ENCODE measurements around the gene PDE6H.

The PDE6H gene

GRCh38 chr12:15015121-15015520 lies 42.3 kb downstream of the PDE6H start:
- H3K79me2 ChIP-seq (ENCODE audit: low read length), result no peaks in the 10 kb centered on the region
- H3K27ac ChIP-seq (ENCODE audit: low read length), result no peak overlapping the region
- H3F3A ChIP-seq (ENCODE audit: insufficient read depth, low read length), result no peaks in the 10 kb centered on the region
- DNase-seq, result no peak
- H3K4me1 ChIP-seq (ENCODE audit: low read length), result peaks cover 12% of the 10 kb centered on the region
- H3K36me3 ChIP-seq (replicated peaks; ENCODE audit: insufficient read depth, low read length), result no peaks in the 10 kb centered on the region
- TF ChIP-seq CTCF (IDR thresholded peaks at IDR 0.05; ENCODE audit: low read length), result no peak
- H4K20me1 ChIP-seq (ENCODE audit: insufficient read depth, low read length), result no peaks in the 10 kb centered on the region
- H3K9me3 ChIP-seq (replicated peaks; ENCODE audit: insufficient read depth, low read length), result no peaks in the 10 kb centered on the region
- no peaks in the 10 kb centered on the region for H3K9me2 ChIP-seq (replicated peaks; ENCODE audit: insufficient read depth, low read length)
- no peak overlapping the region for H3K4me3 ChIP-seq (ENCODE audit: low read length)
- H3K9ac ChIP-seq (ENCODE audit: low read length), result no peak overlapping the region
- no peaks in the 10 kb centered on the region for H3K27me3 ChIP-seq (replicated peaks; ENCODE audit: insufficient read depth, low read length)
- H2AFZ ChIP-seq (ENCODE audit: low read length), result no peak overlapping the region
- H3K4me2 ChIP-seq (ENCODE audit: low read depth, low read length), result no peak overlapping the region

- no peaks in the 10 kb centered on the region for H3K9me3 ChIP-seq (replicated peaks; ENCODE audit: insufficient read depth, low read length)
- DNase-seq, result no peak
- no peaks in the 10 kb centered on the region for H4K20me1 ChIP-seq (ENCODE audit: insufficient read depth, low read length)
- no peaks in the 10 kb centered on the region for H3K27me3 ChIP-seq (replicated peaks; ENCODE audit: insufficient read depth, low read length)
- H3K9me2 ChIP-seq (replicated peaks; ENCODE audit: insufficient read depth, low read length), result no peaks in the 10 kb centered on the region
- no peaks in the 10 kb centered on the region for H3K4me1 ChIP-seq (ENCODE audit: low read length)
- H3K4me2 ChIP-seq (ENCODE audit: low read depth, low read length), result no peak overlapping the region
- no peaks in the 10 kb centered on the region for H3K79me2 ChIP-seq (ENCODE audit: low read length)
- H3K9ac ChIP-seq (ENCODE audit: low read length), result no peak overlapping the region
- no peak overlapping the region for H3K4me3 ChIP-seq (ENCODE audit: low read length)
- no peaks in the 10 kb centered on the region for H3K36me3 ChIP-seq (replicated peaks; ENCODE audit: insufficient read depth, low read length)
- H3K27ac ChIP-seq (ENCODE audit: low read length), result no peak overlapping the region
- H2AFZ ChIP-seq (ENCODE audit: low read length), result no peak overlapping the region
- H3F3A ChIP-seq (ENCODE audit: insufficient read depth, low read length), result no peaks in the 10 kb centered on the region
- TF ChIP-seq CTCF (IDR thresholded peaks at IDR 0.05; ENCODE audit: low read length) (no peak), EZH2 (optimal IDR thresholded peaks at IDR 0.05; ENCODE audit: low read depth, low read length) (no peak), EZH2phosphoT487 (IDR thresholded peaks at IDR 0.05; ENCODE audit: low read length) (no peak)
These were observed 47.3 kb downstream of the PDE6H start for GRCh38 chr12:15020156-15020555.

All from MM.1S (cell line).